Measurements from ENCODE around the gene CSNK1G3.

Gene CSNK1G3

DNA sequence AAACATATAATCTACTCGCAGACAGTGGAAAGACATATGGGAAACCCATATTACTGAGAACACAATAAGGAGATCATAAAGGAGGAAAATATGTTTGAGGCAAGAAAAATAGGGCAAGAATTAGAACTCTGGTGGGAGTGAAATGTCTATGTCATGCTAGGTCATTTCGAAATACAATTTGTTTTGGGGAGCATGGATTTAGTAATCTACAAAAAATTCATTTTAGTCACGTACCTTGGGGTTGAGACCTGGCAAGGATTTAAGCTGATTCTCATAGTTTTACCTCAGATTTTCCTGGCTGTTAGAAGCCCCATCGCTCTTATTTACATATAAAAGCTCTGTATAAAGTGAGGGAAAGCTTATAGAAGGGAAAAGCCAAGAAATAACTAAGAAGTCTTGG lies 11.5 kb upstream of the CSNK1G3 start:
- no peak for FAIRE-seq
- DNase-seq (ENCODE audit: insufficient read length, low spot score), result no peak
- no peak for TF ChIP-seq POLR2A (IDR thresholded peaks at IDR 0.05; ENCODE audit: low read depth, low read length)

DNA sequence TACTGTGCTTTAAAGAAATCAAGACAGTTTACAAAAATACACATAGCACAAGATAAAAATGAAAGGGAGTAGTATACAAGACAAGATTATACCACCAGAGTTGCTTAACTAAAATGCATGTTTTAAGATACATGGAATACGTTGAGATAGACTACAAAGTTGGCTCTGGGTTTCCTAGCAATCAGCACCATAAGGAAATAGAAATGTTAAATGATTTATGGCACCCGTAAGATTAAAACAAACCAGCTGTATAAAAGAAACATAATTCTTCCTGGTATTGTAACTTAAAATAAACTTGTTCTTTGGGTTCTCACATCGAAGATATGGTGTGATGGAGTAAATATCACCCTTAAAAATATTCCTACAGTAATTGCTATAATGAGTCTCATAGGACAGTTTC lies 9.9 kb upstream of the CSNK1G3 start:
- TF ChIP-seq POLR2A (IDR thresholded peaks at IDR 0.05; ENCODE audit: low read depth, low read length), result no peak
- FAIRE-seq (no peak), DNase-seq (ENCODE audit: insufficient read length, low spot score) (no peak)

- no peak for TF ChIP-seq POLR2A (IDR thresholded peaks at IDR 0.05; ENCODE audit: low read depth, low read length)
- FAIRE-seq, result no peak
- no peak for DNase-seq (ENCODE audit: insufficient read length, low spot score)
These were observed 8.7 kb upstream of the CSNK1G3 start for GRCh38 chr5:123503299-123503698.

DNA sequence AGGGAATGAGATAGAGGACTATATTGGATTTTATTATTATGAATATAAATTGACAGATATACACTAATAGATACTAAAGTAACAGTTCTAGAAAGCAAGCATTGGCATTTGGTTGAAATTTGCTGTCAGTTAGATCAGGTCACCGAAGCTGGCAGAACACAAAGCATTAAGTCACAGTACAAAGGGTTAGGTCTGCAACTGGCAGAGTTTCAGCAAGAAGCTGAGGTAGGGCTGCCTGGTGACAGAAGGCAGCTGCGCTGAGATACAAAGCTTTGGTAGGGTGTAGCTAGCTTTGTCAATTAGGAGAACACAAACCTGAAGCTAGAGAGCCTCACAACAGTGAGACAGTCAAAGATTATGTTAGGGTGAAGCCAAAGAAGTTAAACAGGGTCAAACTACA lies 6.3 kb upstream of the CSNK1G3 start:
- FAIRE-seq (no peak), DNase-seq (ENCODE audit: insufficient read length, low spot score) (no peak)
- TF ChIP-seq POLR2A (IDR thresholded peaks at IDR 0.05; ENCODE audit: low read depth, low read length), result no peak

- FAIRE-seq, result no peak
- no peak for DNase-seq (ENCODE audit: insufficient read length, low spot score)
- no peak for TF ChIP-seq POLR2A (IDR thresholded peaks at IDR 0.05; ENCODE audit: low read depth, low read length)
These were observed 3.5 kb upstream of the CSNK1G3 start for GRCh38 chr5:123508441-123508840.

DNA sequence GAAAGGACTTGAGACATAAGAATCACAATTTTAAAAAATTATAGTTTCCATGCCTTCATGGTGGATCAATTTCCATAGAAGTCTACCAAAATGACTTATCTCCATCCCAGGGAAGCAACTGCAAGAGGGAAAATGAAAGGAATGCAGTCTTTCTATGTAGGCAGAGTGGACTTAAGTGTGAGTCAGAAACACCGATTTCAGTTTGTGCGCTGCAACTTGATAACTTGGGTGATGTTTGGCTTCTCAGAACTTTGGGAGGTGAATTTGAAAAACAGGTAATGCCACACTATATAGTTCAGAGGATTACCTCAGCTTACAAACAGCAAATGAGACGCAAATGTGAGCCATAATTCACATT lies 708 bp upstream of the CSNK1G3 start:
- no peak for FAIRE-seq
- TF ChIP-seq POLR2A (IDR thresholded peaks at IDR 0.05; ENCODE audit: low read depth, low read length), result no peak

DNA sequence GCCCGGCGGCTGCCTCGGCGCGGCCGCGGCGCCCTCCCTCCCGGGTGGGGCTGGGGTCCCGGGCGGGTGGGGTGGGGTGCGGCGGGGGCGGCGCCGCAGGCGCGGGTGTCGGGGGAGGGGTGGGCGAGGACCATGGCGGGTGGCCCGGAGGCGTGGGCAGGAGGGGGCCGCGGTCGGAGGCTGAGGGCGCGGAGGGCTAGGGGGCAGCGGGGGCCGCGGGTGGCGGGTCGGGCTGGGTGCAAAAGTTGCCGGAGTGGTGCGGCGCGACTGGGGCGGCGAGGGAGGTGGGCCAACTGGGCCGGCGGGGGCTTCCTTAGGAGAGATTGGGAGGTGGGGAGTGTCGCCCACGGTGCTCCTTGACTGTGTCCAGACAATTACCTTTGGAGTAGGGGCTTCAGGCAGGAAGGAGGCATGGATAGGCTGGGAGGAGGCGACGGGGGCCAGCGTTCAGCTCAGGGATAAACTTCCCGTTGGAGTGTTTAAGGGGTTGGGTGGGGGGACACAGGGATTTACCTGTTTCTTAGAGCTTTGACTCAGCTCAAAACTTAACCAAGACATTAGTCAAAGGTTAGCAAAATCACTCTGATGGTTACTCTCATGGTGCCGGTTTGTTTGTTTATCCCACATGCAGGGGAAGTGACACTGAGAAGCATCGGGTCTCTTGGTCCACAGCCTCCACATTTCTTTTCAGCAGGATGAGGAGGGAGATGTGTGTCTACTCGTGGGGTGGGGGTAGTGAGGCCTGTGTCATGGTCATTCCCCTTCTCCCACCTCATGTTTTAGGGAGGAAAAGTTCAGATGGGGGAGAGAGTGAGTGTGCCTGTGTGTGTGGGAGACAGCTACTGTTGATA lies 859 bp downstream of the CSNK1G3 start:
- no peak for TF ChIP-seq POLR2A (IDR thresholded peaks at IDR 0.05; ENCODE audit: low read depth, low read length)
- no peak for DNase-seq (ENCODE audit: insufficient read length, low spot score)
- FAIRE-seq, result peak; percentile 45

More for the DNA sequence above, 708 bp upstream of the CSNK1G3 start:
- DNase-seq (ENCODE audit: insufficient read length, low spot score), result peak; percentile 55

DNA sequence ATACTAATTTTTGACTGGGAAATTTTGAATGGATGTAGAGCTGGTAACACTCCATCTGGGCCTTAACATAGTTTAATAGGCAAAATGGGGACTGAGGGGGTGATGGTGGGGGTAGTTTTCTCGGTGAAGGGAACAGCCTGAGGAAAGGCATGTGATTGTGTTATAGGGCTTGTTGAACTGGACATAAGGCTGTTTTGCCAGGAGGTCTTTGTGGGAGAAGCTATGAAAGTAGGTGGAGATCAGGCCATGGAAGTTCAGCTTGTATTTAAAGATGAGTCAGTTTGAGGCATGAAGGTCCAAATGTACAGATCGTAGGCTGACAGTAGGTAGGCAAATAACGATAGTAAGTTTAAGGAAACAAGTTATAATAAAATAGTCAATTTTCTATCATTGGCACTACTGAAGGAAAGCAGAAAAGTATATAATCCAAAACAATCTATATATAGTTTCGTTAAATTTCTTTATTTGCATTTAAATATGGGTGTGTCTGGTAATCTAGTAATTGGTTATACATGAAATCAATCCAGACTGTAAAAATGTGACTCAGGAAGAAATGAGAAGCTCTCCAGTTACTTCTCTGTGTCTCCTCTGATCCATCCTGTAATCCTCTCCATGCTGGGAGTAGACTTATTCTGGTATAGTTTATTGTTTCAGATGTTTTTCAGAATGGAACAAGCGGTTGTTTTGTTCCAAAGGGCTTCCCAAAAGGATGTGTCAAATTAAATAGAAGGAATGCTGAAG lies 2.8 kb downstream of the CSNK1G3 start:
- FAIRE-seq, result no peak

DNA sequence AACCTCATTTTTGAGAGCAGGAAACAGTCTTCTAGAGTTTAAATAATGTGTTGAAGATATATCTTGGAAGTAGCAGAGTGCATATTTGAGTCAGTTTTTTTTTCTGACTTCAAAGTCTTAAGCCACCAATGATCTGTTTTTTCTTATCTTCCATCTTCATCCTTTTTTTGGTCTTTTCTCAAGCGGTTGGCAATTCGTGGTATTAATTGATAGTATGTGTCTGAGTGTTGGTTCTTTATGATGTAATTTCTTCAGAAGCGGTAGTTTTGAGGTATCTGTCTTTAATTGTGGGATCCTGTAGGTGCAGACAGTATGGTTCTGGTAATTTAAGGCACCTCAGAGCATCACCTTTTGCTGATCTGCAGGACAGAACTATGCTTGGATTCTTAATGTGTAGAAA lies 3.9 kb downstream of the CSNK1G3 start:
- DNase-seq (ENCODE audit: insufficient read length, low spot score), result no peak
- no peak for TF ChIP-seq POLR2A (IDR thresholded peaks at IDR 0.05; ENCODE audit: low read depth, low read length)
- FAIRE-seq, result no peak

More for the DNA sequence above, 2.8 kb downstream of the CSNK1G3 start:
- no peak for DNase-seq (ENCODE audit: insufficient read length, low spot score)
- no peak for TF ChIP-seq POLR2A (IDR thresholded peaks at IDR 0.05; ENCODE audit: low read depth, low read length)

DNA sequence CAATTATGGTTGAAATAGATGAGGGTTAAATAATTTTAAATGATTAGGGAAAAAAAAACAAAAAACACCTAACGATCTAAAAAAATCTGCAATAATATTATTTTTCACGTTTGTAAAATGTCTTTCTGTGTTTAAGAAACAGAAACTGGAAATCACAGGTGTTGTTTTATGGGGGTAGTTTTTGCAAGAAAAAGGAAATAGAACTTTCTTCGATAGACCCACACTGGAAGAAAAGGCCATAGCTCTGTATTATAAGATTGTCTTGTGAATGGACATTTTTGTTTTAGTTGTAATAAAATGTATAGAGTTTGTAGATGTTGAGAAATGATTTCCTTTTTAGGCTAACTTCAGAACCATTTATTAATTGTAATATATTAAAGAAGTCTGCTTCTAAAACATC lies 5.5 kb downstream of the CSNK1G3 start:
- DNase-seq (ENCODE audit: insufficient read length, low spot score), result no peak
- FAIRE-seq, result no peak
- no peak for TF ChIP-seq POLR2A (IDR thresholded peaks at IDR 0.05; ENCODE audit: low read depth, low read length)

DNA sequence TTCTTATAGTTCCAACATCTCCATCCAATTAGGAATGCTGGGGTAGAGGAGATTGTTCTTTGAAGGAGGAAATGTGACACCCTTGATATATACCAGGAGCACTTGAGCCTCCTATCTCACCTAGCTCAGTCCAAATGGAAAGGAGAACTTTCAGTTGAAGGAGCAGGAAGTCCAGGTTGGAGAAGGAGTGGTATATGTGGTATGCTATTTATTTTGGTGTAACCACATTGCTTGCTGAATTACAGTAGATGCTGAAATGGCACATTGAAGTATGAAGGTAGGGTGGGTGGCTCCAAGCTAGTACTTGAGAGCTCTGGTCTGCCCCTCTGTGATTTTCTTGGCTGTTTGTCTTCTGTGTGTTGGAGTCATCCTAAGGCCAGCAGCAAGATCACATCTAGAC lies 6.1 kb downstream of the CSNK1G3 start:
- TF ChIP-seq POLR2A (IDR thresholded peaks at IDR 0.05; ENCODE audit: low read depth, low read length), result no peak
- FAIRE-seq (peak; percentile 65), DNase-seq (ENCODE audit: insufficient read length, low spot score) (no peak)

DNA sequence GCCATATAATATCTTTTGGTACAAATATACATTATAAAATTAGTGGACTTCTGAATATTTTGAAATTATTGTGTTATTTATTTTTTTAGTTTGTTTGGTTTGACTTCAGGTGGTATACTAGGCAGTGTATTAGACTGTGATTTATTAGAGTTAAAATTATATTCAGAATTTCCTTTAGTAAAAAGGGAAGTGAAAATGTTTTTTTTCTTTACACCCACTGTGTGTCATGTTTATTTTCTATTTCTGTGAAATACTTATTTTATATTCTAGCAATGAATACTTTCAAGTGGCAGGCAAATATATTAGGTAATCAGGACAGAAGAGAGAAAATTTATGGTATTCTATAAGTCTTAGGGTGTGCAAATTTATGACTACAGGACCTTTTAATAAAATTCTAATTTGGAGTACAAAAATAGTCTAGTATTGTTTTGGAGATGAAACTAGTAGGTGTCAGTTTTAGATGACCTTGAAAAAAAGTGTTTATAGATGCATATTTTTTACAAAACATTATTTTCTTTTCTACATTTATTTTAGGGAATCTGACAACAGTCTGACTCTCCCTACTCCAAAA lies 8.8 kb downstream of the CSNK1G3 start:
- no peak for DNase-seq (ENCODE audit: insufficient read length, low spot score)
- TF ChIP-seq POLR2A (IDR thresholded peaks at IDR 0.05; ENCODE audit: low read depth, low read length), result no peak
- no peak for FAIRE-seq

- TF ChIP-seq POLR2A (IDR thresholded peaks at IDR 0.05; ENCODE audit: low read depth, low read length), result no peak
- FAIRE-seq (no peak), DNase-seq (ENCODE audit: insufficient read length, low spot score) (no peak)
These were observed 12.2 kb downstream of the CSNK1G3 start for GRCh38 chr5:123524146-123524545.

DNA sequence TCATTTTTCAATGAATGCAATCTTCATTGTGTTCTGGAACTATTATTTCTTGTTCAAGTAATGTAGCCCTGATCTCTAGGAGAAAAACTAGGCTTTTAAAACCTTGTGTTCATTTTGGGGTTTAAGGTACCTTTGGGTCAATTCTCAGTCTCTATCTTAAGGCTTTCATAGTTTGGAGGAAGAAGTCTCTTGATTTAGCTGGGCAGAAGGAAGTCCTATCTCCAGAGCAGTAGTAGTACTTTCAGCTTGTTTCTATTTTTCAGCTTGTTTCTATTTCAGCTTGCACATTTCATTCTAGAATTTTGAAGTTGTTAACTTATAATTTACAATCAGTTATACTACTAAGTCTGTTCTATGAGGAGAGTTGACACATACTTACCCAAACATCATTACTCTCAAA lies 15.2 kb downstream of the CSNK1G3 start:
- DNase-seq (ENCODE audit: insufficient read length, low spot score) (no peak), FAIRE-seq (peak; percentile 27)
- TF ChIP-seq POLR2A (IDR thresholded peaks at IDR 0.05; ENCODE audit: low read depth, low read length), result no peak
